ENCODE results near the gene DRAM2.

DNA sequence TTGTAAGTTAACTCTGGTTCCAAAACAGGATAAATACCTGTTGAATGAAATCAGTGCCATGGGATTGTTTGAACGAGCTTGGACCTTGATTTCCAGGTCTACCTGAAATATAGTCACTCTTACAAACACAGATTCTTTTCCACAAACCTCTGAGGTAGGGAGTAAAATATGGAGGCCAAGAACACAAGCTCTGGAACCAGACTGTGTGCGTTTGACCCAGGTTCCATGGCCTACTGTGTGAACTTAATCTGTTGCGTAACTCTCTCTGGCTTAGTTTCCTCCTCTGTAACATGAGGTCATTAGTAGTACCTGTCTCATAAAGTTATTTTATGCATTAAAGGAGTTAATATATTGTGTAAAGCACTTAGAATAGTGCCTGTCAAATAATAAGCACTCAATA is 35.5 kb upstream of the DRAM2 start:
- no peak for TF ChIP-seq PTTG1 (tag; IDR thresholded peaks at IDR 0.05; ENCODE audit: low read depth)
- TF ChIP-seq ZNF121 (CRISPR knock-in tag; conservative IDR thresholded peaks at IDR 0.05) = no peak
- no peak for TF ChIP-seq ZNF184 (CRISPR knock-in tag; IDR thresholded peaks at IDR 0.05)
- TF ChIP-seq, protein P1, sequence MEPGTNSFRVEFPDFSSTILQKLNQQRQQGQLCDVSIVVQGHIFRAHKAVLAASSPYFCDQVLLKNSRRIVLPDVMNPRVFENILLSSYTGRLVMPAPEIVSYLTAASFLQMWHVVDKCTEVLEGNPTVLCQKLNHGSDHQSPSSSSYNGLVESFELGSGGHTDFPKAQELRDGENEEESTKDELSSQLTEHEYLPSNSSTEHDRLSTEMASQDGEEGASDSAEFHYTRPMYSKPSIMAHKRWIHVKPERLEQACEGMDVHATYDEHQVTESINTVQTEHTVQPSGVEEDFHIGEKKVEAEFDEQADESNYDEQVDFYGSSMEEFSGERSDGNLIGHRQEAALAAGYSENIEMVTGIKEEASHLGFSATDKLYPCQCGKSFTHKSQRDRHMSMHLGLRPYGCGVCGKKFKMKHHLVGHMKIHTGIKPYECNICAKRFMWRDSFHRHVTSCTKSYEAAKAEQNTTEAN (CRISPR knock-in tag; IDR thresholded peaks at IDR 0.05) = no peak
- TF ChIP-seq, protein P2, sequence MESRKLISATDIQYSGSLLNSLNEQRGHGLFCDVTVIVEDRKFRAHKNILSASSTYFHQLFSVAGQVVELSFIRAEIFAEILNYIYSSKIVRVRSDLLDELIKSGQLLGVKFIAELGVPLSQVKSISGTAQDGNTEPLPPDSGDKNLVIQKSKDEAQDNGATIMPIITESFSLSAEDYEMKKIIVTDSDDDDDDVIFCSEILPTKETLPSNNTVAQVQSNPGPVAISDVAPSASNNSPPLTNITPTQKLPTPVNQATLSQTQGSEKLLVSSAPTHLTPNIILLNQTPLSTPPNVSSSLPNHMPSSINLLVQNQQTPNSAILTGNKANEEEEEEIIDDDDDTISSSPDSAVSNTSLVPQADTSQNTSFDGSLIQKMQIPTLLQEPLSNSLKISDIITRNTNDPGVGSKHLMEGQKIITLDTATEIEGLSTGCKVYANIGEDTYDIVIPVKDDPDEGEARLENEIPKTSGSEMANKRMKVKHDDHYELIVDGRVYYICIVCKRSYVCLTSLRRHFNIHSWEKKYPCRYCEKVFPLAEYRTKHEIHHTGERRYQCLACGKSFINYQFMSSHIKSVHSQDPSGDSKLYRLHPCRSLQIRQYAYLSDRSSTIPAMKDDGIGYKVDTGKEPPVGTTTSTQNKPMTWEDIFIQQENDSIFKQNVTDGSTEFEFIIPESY (CRISPR knock-in tag; IDR thresholded peaks at IDR 0.05) = no peak
- TF ChIP-seq, protein P3, sequence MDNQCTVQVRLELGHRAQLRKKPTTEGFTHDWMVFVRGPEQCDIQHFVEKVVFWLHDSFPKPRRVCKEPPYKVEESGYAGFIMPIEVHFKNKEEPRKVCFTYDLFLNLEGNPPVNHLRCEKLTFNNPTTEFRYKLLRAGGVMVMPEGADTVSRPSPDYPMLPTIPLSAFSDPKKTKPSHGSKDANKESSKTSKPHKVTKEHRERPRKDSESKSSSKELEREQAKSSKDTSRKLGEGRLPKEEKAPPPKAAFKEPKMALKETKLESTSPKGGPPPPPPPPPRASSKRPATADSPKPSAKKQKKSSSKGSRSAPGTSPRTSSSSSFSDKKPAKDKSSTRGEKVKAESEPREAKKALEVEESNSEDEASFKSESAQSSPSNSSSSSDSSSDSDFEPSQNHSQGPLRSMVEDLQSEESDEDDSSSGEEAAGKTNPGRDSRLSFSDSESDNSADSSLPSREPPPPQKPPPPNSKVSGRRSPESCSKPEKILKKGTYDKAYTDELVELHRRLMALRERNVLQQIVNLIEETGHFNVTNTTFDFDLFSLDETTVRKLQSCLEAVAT (IDR thresholded peaks at IDR 0.05) = no peak
- no peak for TF ChIP-seq POLR2A (conservative IDR thresholded peaks at IDR 0.05)
- TF ChIP-seq, protein P4, sequence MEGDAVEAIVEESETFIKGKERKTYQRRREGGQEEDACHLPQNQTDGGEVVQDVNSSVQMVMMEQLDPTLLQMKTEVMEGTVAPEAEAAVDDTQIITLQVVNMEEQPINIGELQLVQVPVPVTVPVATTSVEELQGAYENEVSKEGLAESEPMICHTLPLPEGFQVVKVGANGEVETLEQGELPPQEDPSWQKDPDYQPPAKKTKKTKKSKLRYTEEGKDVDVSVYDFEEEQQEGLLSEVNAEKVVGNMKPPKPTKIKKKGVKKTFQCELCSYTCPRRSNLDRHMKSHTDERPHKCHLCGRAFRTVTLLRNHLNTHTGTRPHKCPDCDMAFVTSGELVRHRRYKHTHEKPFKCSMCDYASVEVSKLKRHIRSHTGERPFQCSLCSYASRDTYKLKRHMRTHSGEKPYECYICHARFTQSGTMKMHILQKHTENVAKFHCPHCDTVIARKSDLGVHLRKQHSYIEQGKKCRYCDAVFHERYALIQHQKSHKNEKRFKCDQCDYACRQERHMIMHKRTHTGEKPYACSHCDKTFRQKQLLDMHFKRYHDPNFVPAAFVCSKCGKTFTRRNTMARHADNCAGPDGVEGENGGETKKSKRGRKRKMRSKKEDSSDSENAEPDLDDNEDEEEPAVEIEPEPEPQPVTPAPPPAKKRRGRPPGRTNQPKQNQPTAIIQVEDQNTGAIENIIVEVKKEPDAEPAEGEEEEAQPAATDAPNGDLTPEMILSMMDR (IDR thresholded peaks at IDR 0.05 in 2 of 3, conservative IDR thresholded peaks at IDR 0.05 in 1 of 3; ENCODE audit: insufficient read depth in 2 of 3, low read depth in 1 of 3, low read length in 3 of 3) = no peak

Data from K562 (cell line).